Inflammatory macrophage treated with lipopolysaccharide for 4 hours (primary cell): ENCODE data around the gene HMGN3.
A peak's percentile ranks its signal among the peaks of the same experiment; 100 is the strongest.

Experiments used
- DNase-seq: peaks from one replicate; pipeline ENCODE4 v3.0.0-alpha.2; 2020

Gene HMGN3

DNA sequence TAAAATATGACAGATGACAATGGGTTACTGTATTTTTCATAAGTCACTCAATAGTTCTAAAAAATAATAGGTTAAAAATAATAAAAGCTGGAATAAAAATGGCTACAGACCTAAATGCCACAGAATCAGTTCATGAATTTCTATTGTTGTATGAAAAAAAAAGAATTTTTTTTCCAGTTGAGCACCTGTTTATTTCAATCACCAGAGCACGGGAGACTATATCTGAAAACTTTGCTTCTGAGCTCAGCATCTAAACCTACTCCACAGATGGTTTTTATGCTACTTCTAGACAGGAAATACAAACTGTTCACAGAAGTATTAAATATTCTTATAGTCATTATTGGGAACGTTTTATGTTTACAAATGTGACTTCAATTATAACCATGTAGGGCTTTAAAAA lies 50.4 kb downstream of the HMGN3 start:
- no peak for DNase-seq

DNA sequence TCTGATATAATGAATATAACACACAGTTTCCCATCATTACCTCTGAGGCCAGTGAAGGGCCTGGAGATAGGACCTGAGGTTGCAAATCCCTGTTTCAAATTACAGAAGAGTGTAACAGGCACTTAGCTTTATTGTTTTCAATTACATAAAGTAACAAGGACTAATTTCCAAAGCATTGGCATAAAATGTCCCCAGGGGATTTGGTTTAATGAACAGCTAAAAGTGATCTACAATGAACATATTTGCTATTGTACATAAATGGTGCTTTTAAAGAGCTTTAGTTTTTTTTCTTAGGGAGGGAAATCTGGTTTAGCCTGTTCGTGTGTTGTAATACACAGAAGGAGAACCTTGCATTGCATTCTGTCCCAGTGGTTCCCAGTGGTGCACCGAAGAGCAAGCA lies 54.4 kb downstream of the HMGN3 start:
- DNase-seq = no peak

DNA sequence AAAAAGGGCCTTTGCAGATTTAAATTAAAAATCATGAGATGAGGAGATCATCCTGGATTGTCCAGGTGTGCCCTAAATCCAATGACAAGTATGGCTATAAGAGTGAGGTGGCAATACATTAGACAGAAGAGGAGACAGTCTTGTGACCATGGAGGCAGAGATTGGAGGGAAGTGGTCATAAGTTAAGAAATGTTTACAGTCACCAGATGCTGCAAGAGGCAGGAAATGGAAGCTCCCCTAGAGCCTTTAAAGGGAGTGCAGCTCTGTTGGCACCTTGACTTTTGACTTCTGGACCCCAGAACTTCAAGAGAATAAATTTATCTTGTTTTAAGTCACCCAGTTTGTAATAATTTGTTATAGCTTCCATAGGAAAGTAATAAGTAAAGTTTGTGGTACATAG lies 61.1 kb downstream of the HMGN3 start:
- DNase-seq = peak; percentile 15

DNA sequence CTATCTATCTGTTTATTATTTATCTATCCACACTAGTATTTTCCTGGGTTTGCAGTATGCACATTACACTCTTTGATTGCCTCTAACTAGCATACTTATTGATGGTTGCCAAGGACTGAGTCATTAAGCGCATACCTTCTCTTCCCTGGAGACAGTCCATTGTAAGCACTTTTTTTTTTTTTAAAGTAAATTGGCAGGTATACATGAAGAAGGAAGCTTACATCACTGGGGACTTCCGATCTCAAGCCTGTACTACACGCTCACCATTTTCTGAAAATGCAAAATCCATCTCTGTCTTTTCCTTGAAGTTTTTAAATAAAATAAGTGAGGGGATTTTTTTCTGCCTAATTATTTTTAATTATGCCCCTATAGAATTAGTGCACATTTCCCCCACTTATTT lies 63.5 kb downstream of the HMGN3 start:
- DNase-seq = no peak

DNA sequence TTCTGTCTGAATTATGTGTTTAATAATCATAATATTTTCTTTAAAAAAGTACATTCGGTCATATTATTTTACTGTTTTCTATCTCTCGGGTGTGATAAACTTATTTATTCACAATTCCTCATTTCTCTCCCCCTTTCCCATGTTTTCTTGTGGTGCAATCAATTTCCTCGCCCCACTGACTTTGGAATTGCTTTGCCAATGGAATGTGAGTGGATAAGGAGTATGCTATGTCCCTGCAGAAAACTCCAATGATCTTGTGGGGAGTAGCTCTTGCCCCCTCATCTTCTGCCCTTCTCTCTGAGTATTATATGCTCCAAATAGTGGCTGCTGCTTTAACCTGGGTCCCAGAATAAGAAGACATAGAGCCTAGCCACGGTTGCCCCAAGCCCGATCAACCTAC lies 64.1 kb downstream of the HMGN3 start:
- DNase-seq = no peak

DNA sequence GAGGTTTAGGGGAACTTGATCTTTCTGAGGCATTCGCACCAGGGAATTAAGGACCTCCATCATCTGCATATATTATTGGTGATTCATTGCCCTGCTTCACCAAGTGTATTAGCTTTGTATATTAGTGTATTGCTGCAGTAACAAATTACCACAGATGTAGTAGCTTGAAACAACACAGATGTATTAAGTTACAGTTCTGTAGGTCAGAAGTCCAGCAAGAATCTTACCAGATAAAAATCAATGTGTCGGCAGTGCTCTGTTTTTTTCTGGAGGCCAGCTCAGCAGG lies 65.8 kb downstream of the HMGN3 start:
- DNase-seq = no peak

DNA sequence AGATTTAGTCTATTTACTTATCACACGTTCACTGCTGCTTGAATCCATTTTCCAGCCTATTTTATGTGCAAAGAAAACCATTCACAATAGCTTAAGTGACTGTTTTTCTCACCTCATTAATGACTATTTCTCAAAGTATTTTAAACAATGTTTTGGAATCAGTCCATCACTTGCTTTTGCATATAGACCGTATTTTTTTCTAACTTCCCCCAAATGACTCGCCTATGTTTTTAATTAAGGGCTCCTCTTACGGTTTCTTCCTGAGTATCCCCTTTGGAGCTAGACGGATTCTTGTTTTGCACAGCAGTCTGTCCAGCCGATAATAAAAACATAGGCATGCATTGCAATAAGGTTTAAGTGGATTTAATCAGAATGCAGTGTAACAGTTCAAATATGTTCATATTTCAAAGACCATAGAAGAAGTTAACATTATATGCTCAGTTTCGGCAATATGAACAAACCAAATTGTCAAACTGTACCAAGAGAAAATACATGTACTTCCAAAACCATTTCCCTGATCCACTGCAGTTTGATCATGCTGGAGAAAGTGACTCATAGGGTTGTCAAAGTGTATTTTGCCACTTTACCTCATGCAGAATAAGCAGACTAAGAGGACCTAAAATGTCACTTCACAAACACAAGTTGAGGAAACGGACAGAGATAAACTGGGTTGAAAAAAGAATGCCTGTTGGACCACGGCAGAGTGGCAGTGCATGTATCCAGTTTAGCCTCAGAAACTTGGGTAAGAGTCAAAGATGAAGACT lies 66.4 kb downstream of the HMGN3 start:
- DNase-seq = no peak

DNA sequence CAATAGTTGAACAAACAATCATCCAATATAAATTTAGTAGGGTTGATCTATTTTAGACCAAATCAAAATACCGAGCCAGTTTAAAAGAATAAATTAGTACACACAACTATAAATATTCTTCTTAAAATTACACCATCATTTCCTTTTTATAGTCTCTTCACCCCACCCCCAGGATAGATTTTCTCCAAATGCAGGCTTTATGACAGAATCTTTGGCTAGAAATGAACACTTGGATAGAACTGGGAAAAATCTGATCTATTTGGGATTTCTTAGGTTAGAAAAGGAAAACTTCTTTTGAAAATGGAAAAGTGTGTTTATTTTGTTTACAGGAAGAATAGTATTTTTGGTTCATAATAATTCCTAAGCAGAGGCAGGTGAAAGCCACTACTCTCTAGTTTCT lies 74.6 kb downstream of the HMGN3 start:
- DNase-seq = no peak

DNA sequence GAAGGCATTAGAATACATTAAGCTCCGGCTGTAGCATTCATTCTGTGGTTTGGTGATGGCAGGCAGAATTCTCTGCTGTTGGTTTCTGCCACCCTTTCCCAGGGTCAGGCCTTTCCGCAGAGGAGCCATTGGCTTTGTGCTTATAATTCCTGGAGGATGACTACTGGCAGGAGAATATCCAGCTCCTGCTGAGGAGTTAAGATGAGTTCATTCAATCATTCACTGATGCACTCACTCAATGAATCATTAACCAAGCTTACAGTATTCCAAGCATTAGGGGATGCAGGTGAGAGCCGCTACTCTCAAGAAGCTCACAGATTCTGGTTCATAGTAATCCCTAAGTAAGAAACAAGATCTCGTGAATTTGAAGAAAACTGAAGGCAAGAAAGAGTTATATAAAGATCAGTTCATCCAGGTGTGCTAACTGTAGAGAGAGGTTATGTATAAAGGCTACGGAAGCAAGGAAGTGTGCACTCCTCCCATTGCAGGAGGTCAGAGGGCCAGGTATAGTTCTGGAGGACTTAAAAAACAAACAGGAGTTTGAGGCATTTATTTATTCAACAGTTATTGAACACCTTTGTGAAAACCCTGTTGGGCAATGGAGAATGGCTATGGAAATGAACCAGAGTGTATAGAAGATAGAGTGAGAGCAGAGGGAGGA lies 75.5 kb downstream of the HMGN3 start:
- no peak for DNase-seq

DNA sequence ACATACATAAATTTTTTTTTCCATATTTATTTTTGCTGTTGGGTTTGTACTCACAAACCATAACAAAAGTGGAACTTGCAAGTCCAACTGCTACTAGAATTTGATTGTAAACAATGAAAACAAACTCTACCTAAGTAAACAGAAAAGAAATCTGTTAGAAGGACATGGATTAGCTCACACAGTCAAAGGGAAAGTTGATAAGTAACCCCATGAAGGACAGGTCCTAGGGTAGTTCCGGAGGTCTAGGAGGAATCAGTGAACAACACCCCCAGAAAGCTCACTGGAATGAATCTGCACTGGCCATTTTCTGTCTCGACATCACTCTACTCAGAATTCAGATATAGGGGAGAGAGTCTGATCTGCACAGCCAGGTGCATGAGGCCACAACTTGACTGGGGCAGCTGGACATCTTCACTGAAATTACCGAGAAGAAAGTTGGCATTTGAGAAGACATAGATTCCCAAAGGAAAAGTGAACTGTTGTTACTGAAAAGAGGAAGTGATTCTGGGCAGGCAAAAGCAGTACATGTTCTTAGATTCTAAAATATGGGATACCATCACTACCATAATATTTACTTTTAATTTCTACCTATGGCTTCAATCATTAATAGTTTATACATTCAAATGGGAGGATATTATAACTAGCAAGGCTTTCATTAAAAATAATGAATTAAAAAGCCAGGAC lies 76.4 kb downstream of the HMGN3 start:
- no peak for DNase-seq

DNA sequence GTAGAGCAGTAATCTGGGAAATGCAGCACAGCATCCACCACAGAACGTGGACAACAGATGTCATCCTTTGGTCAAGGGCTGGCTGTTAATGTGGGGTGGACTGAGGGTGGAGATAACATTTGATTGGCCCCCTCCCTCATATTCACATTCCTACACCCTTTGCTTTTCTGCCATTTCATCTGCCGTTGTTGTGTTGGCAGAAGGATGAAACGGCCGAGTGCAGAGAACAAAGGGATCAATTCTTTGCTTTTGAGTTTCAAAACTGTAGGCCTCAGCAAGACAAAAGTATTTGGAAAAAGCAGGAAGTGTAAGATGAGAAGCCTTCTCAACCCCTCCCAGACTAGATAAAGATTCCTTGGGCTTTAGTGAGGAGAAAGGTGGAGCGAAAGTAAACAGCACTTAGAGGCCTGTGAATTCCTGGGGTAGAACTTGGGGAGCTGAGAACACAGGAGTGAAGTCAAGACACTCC lies 82.2 kb downstream of the HMGN3 start:
- DNase-seq = no peak
